ENCODE measurements around the gene ZNF501. TPM values are rescaled to one million over a fixed set of nuclear protein-coding genes. Genes with fewer than 3 reads are reported as not detected.
A peak's percentile ranks its signal among the peaks of the same experiment; 100 is the strongest.

Gene ZNF501
- total RNA-seq, 6 experiments from 2014 or later = 1.0 to 2.0 (median 1.7) TPM

DNA sequence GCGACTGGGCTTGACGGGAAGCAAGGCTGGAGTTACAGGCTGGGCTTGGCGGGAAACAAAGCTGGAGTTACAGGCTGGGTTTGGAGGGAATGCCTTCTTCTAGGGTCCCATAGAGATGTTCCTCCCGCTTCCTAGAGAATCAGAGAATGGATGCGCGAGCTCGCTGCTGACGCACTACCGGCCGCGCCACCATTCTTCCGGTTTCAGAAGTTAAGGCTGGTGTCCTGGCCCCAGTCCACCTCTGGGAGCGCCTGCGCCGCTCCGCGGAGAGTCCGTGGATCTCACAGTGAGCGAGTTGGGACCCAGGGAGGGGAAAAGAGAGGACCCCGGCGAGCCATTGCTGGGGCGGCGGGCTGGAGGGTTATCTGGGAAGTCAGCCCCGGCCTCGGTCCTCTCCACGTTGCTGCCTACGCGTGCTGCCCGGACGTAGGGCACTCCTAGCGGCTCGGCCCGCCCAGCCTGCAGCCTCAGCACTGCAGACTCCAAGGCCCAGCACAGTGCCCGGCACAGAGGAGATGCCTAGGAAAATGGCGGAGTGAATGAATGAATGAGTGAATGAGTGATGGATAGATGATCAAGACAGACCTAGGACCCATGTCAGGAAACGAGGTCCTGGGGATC lies 16.9 kb upstream of the ZNF501 start, which contains the start of gene ZNF502:
ZNF502 (plus strand) TSS at position 206 of the 621 bp plus-strand sequence. CDS start 7,602 bp downstream, outside the sequence.
- peak within 1 kb of the TSS; percentile 73 for H3K4me3 Mint-ChIP-seq
- DNase-seq = no peak
- no peak within 1 kb of the TSS for H3K27ac Mint-ChIP-seq

DNA sequence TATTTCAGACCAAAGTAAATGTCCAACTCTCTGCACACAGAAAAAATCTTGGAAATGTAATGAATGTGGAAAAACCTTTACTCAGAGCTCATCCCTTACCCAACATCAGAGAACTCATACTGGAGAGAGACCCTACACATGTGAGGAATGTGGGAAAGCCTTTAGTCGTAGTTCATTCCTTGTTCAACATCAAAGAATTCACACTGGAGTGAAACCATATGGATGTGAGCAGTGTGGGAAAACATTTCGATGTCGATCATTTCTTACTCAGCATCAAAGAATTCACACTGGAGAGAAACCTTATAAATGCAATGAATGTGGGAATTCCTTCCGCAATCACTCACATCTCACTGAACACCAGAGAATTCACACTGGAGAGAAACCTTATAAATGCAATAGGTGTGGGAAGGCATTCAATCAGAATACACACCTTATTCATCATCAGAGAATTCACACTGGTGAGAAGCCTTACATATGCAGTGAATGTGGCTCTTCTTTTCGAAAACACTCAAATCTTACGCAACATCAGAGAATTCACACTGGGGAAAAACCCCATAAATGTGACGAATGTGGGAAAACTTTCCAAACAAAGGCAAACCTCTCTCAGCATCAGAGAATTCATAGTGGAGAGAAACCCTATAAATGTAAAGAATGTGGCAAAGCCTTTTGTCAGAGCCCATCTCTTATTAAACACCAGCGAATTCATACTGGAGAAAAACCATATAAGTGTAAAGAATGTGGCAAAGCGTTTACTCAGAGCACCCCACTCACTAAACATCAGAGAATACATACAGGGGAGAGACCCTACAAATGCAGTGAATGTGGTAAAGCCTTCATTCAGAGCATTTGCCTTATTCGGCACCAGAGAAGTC lies 8.0 kb upstream of the ZNF501 start:
- no peak overlapping the region for H3K27ac Mint-ChIP-seq
- H3K36me3 Mint-ChIP-seq (ENCODE audit: low read depth) = peaks cover 66% of the 10 kb centered on the region
- H3K27me3 Mint-ChIP-seq (ENCODE audit: insufficient read depth) = no peaks in the 10 kb centered on the region
- H3K9me3 Mint-ChIP-seq = peaks cover 91% of the 10 kb centered on the region
- H3K4me1 Mint-ChIP-seq (ENCODE audit: low read depth) = no peaks in the 10 kb centered on the region
- TF ChIP-seq, protein P1, sequence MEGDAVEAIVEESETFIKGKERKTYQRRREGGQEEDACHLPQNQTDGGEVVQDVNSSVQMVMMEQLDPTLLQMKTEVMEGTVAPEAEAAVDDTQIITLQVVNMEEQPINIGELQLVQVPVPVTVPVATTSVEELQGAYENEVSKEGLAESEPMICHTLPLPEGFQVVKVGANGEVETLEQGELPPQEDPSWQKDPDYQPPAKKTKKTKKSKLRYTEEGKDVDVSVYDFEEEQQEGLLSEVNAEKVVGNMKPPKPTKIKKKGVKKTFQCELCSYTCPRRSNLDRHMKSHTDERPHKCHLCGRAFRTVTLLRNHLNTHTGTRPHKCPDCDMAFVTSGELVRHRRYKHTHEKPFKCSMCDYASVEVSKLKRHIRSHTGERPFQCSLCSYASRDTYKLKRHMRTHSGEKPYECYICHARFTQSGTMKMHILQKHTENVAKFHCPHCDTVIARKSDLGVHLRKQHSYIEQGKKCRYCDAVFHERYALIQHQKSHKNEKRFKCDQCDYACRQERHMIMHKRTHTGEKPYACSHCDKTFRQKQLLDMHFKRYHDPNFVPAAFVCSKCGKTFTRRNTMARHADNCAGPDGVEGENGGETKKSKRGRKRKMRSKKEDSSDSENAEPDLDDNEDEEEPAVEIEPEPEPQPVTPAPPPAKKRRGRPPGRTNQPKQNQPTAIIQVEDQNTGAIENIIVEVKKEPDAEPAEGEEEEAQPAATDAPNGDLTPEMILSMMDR (IDR thresholded peaks at IDR 0.05) = no peak
- no peak overlapping the region for H3K4me3 Mint-ChIP-seq
- DNase-seq = no peak

More for the DNA sequence above, 16.9 kb upstream of the ZNF501 start, which contains the start of gene ZNF502:
- H3K4me1 Mint-ChIP-seq (ENCODE audit: low read depth) = no peaks in the 10 kb centered on the region
- no peaks in the 10 kb centered on the region; the same call in 1 of the 2 replicates for H3K27me3 Mint-ChIP-seq (ENCODE audit: insufficient read depth)
- TF ChIP-seq, protein P1 (IDR thresholded peaks at IDR 0.05) = no peak
- H3K9me3 Mint-ChIP-seq = peaks cover 90% of the 10 kb centered on the region
- peaks cover 48% of the 10 kb centered on the region for H3K36me3 Mint-ChIP-seq (ENCODE audit: low read depth)

DNA sequence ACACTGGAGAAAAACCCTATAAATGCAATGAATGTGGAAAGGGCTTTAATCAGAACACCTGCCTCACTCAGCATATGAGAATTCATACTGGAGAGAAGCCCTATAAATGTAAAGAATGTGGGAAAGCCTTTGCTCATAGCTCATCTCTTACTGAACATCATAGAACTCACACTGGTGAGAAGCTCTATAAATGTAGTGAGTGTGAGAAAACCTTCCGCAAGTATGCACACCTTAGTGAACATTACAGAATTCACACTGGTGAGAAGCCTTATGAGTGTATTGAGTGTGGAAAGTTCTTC lies 7.4 kb upstream of the ZNF501 start:
- TF ChIP-seq, protein P1 (IDR thresholded peaks at IDR 0.05) = no peak
- H3K36me3 Mint-ChIP-seq (ENCODE audit: low read depth) = peaks cover 63% of the 10 kb centered on the region
- DNase-seq = no peak
- peaks cover 88% of the 10 kb centered on the region for H3K9me3 Mint-ChIP-seq
- H3K27me3 Mint-ChIP-seq (ENCODE audit: insufficient read depth) = no peaks in the 10 kb centered on the region
- no peak overlapping the region for H3K27ac Mint-ChIP-seq
- H3K4me1 Mint-ChIP-seq (ENCODE audit: low read depth) = no peaks in the 10 kb centered on the region
- H3K4me3 Mint-ChIP-seq = no peak overlapping the region

DNA sequence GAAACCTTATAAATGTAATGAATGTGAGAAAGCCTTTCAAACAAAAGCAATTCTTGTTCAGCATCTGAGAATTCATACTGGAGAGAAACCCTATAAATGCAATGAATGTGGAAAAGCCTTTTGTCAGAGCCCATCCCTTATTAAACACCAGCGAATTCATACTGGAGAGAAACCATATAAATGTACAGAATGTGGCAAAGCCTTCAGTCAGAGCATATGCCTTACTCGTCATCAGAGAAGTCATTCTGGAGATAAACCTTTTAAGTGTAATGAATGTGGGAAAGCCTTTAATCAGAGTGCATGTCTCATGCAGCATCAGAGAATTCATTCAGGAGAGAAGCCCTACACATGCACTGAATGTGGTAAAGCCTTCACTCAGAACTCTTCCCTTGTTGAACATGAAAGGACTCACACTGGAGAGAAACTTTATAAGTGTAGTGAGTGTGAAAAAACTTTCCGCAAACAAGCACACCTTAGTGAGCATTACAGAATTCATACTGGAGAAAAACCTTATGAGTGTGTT lies 5.3 kb downstream of the ZNF501 start:
- H3K4me1 Mint-ChIP-seq (ENCODE audit: low read depth) = peaks cover under 1% of the 10 kb centered on the region; the same call in 1 of the 2 replicates
- H3K36me3 Mint-ChIP-seq (ENCODE audit: low read depth) = peaks cover 79% of the 10 kb centered on the region
- no peak for DNase-seq
- no peak overlapping the region for H3K27ac Mint-ChIP-seq
- peaks cover 95% of the 10 kb centered on the region for H3K9me3 Mint-ChIP-seq
- H3K27me3 Mint-ChIP-seq (ENCODE audit: insufficient read depth) = no peaks in the 10 kb centered on the region
- H3K4me3 Mint-ChIP-seq = no peak overlapping the region
- TF ChIP-seq, protein P1 (IDR thresholded peaks at IDR 0.05) = no peak

DNA sequence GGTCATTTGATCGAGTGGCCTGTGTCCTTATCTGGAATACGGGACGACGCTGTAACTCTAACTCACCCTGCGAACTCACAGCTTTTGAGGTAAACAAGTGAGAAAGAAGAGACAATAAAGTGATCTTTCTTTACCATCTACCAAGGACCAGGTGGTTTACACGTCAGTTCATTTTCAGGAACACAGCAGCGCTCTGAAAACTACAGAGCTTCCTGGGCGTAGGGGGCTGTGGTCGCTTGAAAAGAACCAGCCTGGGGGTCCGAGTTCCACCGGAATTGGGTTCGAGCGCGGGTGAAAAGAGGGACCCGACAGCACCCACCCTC lies 31.6 kb downstream of the ZNF501 start:
- Mint-ChIP-seq H3K4me3 (peak overlapping the region; percentile 92), H3K36me3 (ENCODE audit: low read depth) (peaks cover 56% of the 10 kb centered on the region), H3K9me3 (peaks cover 42% of the 10 kb centered on the region), H3K27ac (peak overlapping the region; percentile 77), H3K27me3 (ENCODE audit: insufficient read depth) (peaks cover 3% of the 10 kb centered on the region; the same call in 1 of the 2 replicates), H3K4me1 (ENCODE audit: low read depth) (peaks cover 11% of the 10 kb centered on the region)
- no peak for DNase-seq
- TF ChIP-seq, protein P1 (IDR thresholded peaks at IDR 0.05) = no peak

All from HFFc6 (cell line).